Panc1 (cell line): Measurements from ENCODE around the gene TSPAN15.

Source experiments
- POLR2AphosphoS5 ChIP-seq: IDR thresholded peaks from 2 replicates; pipeline ENCODE4 v1.6.1; 2012; ENCODE audit warnings: mild to moderate bottlenecking, low read depth, low read length, moderate library complexity
- TF ChIP-seq, protein P1 (sequence below): fragments of 450-650 bp; IDR thresholded peaks from 2 replicates; pipeline ENCODE4 v1.5.1; 2017; ENCODE audit warnings: mild to moderate bottlenecking

DNA sequence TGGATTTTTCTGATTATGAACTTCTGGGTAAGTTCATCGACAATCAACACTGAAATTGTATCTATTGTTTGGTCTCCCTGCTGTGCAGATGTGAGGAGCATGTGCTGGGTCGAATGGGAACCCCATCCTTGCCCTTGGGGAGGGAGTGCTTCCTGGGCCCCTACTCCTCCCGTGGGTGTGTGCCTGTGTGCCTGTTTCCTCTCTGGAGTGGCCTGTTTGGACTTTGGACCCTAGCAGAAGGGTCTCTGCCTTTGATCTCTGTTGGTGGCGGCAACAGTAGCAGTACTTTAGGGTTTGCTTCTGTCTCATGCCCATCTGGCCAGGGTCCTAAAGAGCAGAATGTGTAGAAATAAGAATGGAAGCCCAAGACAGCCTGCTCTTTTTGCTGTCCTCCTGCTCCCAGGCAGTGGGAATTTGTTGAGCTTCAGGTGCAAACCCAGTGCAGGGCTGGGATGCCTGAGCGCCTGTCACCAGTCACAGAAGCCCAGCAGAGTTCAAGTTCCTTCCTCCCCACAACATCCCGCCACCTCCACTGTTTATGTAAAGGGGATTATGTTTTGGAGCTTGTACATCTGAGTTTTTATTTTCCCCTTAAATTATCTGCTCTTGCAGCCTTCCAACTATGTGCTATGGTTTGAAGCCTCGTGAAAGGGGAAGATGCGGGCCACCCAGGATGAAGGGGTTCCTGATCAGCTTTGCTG lies 33.1 kb upstream of the TSPAN15 start:
- TF ChIP-seq, protein P1, sequence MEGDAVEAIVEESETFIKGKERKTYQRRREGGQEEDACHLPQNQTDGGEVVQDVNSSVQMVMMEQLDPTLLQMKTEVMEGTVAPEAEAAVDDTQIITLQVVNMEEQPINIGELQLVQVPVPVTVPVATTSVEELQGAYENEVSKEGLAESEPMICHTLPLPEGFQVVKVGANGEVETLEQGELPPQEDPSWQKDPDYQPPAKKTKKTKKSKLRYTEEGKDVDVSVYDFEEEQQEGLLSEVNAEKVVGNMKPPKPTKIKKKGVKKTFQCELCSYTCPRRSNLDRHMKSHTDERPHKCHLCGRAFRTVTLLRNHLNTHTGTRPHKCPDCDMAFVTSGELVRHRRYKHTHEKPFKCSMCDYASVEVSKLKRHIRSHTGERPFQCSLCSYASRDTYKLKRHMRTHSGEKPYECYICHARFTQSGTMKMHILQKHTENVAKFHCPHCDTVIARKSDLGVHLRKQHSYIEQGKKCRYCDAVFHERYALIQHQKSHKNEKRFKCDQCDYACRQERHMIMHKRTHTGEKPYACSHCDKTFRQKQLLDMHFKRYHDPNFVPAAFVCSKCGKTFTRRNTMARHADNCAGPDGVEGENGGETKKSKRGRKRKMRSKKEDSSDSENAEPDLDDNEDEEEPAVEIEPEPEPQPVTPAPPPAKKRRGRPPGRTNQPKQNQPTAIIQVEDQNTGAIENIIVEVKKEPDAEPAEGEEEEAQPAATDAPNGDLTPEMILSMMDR: no peak
- no peak for TF ChIP-seq POLR2AphosphoS5
